Fibroblast of skin of right quadriceps (primary cell): ENCODE data around the gene VMO1.

Experiments used
- DNase-seq: peaks from one replicate; pipeline ENCODE4 v3.0.0-alpha.2; 2013

The VMO1 gene

GRCh38 chr17:4796552-4796920 lies 10.4 kb upstream of the VMO1 start:
- DNase-seq, result peak; percentile 31

- no peak for DNase-seq
Observed at GRCh38 chr17:4795168-4795567, 9.0 kb upstream of the VMO1 start.

DNA sequence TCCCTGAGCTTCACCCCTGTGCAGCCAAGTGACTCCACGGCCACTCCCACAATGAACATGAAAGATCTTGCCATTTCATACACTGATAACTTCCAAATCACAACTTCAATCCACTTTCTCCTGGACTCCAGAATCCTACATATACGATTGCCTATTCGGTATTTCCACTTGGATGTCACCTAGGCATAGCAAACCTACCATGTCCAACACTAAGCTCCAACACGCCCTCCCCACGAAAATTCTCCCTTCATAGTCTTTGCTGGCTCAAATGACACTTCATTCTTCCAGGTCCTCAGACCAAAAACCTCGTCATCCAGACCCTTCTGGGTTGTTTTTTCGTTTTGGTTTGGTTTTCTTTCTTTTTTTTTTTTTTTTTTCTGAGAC lies 4.5 kb upstream of the VMO1 start:
- DNase-seq, result no peak

DNA sequence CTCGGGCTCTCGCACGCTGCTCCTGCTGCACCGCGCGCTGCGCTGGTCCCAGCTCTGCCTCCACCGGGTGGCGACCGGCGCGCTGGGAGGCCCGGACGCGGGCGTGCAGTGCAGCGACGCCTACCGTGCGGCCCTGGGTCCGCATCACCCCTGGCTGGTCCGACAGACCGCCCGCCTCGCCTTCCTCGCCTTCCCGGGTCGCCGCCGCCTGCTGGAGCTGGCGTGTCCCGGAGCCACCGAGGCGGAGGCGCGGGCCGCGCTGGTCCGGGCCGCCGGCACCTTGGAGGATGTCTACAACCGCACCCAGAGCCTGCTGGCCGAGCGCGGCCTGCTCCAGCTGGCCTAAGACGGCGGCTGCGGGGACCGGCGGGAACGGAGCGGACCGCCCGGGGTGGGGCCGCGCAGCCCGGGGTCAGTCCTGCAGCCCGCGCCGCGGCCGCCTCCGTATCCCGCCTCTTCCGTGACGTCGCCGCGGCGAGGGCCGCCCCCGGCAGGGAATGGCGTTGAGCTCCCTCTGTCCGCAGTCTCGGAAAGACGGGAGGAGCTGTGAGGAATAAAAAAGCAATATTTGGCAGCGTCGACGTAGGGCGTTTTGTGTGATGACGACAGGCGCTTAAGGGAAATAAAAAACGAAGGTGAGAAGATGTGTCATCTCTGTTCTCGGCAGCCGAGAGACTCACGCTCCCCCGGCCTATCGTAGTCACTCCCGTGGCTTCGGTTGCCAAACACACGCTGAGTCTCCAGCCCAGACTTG lies 4.0 kb upstream of the VMO1 start:
- DNase-seq, result peak; percentile 88

DNA sequence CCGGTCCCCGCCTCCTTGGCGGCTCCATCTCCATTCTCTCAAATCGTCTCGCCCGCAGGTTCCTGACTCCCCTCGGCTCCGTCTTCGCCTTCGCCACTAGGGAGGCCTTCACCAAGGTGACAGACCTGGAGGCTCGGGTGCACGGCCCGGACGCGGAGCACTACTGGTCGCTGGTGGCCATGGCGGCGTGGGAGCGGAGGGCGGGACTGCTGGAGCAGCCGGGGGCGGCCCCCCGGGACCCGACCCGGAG lies 3.5 kb upstream of the VMO1 start:
- DNase-seq, result no peak

GRCh38 chr17:4788807-4789700 lies 2.9 kb upstream of the VMO1 start, which contains the start of gene GLTPD2:
TSS of gene GLTPD2 (plus strand) at chr17:4788964. CDS start at chr17:4789012, 48 bp downstream.
- DNase-seq, result no peak

- DNase-seq, result no peak
Observed at GRCh38 chr17:4788159-4788806, 2.1 kb upstream of the VMO1 start.

GRCh38 chr17:4786516-4786915 lies 352 bp upstream of the VMO1 start:
- DNase-seq, result no peak

DNA sequence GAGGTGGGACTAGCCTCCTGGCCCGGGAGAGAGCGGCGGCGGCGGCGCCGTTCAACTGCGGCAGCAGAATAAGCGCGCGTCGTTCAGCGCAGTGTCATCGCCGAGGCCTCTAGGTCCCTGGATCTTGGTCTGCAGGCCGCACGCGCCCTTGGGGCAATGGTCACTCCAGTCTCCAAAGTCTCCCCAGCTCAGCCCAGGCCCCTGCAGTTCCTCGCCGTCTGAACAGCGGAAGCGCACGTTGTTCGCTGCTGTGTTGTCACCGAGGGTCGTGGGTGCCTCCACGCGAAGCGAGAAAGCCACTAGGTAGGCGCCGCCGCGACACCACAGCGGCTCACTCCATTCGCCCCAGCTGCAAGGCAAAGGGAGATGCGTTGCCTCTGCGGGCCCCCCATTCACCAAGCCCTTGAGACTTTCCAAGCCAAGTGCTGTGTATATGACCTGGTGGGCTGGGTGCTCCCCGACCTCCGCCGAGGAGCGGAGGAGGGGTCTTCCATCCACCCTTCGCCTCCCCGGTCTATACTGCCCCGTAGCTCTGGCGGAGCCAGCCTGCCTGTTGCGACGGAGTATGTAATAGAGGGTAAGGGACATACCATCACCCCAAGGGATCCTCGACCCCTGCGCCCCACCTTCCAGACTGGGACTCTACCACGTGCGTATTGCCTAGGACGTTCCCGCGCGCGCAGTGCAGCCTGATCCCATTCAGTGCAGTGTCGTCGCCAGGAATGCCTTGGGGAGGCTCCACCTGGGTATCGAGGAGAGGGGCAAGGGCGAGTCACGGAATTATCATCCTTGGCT lies 656 bp downstream of the VMO1 start:
- DNase-seq, result no peak

DNA sequence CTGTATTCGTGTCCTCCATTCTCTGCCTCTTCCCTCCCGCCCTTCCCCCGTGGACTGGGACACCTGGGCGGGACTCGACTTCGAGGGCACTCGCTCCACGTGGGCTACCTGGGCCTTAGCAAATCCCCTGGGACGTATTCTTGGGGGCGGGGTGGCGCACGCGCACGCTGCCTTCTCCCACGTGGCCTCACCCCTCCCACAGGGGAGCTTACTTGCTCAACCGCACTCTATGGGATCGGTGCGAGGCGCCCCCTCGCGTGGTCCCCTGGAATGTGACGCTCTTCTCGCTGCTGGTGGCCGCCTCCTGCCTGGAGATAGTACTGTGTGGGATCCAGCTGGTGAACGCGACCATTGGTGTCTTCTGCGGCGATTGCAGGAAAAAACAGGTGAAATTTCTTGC lies 3.5 kb downstream of the VMO1 start:
- no peak for DNase-seq

DNA sequence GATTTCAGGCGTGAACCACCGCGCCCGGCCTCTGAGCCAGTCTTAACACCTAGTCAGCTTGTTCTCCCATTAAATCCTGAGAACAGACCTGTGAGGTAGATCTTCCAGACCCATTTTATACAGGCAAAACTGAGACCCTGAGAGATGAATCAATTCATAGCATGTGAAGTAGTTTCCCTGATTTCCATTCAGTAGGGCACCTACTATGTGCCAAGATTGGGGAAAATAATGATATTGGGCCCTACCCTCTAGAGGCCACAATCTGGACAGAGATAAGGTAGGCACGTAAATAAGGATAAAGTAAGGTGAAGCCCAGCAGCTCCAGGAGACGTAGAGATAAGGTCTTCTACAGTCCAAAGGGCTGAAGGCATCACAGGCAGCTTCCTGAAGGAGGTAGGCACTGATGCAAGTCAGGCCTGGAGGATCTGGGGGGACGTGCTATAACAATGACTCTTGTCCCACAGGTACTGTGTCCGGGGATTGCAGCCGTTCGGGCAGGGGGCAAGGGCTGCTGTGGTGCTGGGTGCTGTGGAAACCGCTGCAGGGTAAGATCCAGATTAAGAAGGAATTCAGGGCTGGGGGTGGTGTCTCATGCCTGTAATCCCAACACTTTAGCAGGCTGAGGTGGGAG lies 5.7 kb downstream of the VMO1 start:
- no peak for DNase-seq

DNA sequence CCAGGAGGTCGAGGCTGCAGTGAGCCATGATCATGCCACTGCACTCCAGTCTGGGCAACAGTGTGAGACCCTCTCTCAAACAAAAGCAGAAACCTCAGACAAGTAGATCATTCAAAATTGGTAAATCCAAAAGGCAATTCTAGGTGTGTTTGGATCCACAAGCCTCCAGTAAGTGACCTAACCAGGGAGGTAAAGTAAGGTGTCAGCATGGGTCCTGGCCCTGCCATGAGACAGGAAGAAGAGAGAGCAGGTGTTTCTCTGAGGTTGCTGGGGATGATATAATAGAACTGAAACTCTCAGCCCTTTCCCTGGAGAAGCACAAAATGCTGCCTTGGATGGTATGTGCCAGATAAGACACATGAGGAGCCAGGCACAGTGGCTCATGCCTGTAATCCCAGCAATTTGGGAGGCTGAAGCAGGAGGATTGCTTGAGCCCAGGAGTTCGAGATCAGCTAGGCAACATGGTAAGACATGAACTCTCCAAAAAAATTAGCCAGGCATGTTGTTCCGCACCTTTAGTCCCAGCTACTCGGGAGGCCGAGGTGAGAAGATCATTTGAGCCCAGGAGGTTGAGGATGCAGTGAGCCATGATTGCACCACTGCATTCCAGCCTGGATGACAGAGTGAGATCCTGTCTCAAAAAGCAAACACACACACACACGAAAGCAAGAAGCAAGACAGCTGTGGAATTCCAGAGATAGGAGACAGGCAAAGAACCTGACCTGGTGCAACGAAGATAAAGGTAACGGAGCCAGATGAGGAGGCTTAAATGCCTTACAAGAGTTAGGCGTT lies 8.0 kb downstream of the VMO1 start:
- DNase-seq, result no peak

DNA sequence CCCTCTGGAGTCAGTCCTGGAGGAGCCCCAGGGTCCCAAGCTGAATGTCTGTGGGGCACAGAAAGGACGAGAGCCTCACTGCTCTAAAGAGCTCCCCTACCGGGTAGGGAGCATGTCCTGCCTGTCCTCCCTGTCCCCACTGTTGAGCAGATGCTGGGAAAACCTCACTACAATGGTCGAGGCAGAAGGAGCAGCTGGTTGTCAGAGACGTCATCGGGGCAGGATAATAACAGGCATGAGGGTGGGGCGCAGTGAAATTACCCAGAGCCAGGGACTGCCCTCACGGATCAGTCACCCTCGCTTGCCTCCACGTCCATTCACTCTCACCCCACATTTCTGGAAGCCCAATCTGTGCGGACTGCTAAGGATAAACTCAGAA lies 13.9 kb downstream of the VMO1 start:
- no peak for DNase-seq

GRCh38 chr17:4771519-4772234 lies 14.5 kb downstream of the VMO1 start, which contains the start of gene TM4SF5:
TSS of gene TM4SF5 (plus strand) at chr17:4771886. CDS start at chr17:4771923, 37 bp downstream.
- no peak for DNase-seq

GRCh38 chr17:4769628-4770027 lies 16.5 kb downstream of the VMO1 start:
- peak; percentile 45 for DNase-seq

- DNase-seq, result no peak
Observed at GRCh38 chr17:4768298-4768697, 17.9 kb downstream of the VMO1 start.

GRCh38 chr17:4766723-4767122 lies 19.4 kb downstream of the VMO1 start:
- DNase-seq, result no peak

DNA sequence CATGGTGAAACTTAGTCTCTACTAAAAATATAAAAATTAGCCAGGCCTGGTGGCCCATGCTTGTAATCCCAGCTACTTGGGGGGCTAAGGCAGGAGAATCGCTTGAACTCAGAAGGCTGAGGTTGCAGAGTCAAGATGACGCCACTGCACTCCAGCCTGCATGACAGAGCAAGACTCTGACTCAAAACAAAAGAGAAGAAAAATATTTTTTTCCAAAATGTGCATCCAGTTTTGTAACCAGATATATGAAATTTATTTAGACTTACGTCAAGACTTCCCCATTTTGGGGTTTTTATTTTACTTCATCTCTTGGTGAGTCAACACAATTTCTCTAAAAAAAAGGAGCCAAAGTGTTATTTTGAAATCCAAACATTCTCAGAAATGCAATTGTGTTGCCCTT lies 20.0 kb downstream of the VMO1 start:
- DNase-seq, result no peak

GRCh38 chr17:4764595-4764994 lies 21.6 kb downstream of the VMO1 start:
- DNase-seq, result no peak

DNA sequence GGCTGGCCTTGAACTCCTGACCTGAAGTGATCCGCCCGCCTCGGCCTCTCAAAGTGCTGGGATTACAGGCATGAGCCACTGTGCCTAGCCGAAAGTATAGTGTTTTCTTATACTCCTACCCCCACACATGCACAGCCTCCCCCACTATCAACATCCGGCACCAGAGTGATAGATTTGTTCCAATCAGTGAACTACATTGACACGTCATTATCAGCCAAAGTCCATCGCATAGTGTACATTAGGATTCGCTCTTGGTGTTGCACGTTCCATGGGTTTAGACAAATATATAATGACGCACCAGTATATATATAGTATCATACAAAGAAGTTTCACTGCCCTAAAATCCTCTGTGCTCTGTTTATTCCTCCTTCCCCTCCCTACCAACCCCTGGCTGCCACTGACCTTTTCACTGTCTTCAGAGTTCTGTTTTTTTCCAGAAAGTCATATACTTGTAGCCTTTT lies 26.4 kb downstream of the VMO1 start:
- no peak for DNase-seq

DNA sequence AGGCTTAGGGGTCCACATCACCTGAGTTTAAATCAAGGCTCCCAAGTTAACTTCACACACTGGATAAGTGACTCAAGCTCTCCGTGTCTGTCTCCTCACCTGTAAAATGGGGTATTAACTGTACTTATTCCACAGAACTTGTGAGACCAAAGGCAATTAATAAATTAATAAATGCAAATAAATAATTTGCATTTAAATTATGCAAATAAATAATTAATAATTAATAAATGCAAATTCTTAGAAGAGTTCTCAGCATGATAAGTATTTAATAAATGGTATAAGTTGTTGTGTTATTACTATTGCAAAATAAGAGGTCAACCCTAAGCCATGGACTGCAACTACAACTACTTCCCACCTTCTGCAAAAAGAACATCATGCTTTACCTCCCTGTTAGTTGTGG lies 32.8 kb downstream of the VMO1 start:
- no peak for DNase-seq
